HG03045 (cell line): ENCODE measurements around the gene LONRF2.

ENCODE experiments used
- ATAC-seq: cut with Tn5 transposase; IDR thresholded peaks from one replicate; pipeline ENCODE4 v1.9.1; 2021; ENCODE audit warnings: mild to moderate bottlenecking, moderate library complexity; ENCODE audit not compliant: unreplicated experiment

Gene LONRF2

DNA sequence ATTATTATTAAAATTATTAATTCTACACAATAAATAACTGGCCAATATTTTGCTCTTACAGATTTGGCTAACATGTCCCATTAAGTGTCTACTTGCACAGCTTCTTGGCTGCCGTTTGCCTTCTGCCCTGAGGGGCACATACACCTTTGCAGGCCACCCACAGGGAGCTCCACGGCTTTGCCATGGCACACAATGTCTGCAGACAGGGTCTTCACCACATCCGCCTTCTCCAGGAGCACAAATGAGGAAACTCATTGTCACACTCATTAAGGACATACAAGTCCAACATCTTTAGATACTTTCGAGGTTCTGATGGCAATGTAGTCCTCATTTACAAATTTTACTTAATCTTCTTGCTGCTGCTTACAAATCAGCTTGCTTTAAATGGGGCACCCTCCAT is 45.6 kb downstream of the LONRF2 start:
- no peak for ATAC-seq

DNA sequence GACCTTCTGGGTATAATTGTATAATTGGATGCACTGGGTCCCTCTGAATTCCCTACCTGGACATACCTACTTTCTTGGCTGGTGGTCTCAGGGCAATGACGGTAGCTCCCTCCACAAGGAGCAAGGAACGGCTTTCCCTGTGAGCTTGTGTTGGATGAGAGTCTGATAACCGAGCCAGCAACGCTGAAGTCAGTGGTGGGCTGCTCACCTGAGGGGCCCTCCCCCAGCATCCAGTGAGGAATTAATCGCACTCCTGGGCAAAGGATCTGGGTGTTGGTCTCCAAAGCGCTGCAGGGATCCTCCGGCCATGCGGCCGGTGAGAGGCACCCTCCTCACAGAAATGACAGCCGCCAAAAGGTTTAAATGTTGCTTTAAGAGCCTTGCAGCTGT is 47.1 kb downstream of the LONRF2 start:
- ATAC-seq = no peak

DNA sequence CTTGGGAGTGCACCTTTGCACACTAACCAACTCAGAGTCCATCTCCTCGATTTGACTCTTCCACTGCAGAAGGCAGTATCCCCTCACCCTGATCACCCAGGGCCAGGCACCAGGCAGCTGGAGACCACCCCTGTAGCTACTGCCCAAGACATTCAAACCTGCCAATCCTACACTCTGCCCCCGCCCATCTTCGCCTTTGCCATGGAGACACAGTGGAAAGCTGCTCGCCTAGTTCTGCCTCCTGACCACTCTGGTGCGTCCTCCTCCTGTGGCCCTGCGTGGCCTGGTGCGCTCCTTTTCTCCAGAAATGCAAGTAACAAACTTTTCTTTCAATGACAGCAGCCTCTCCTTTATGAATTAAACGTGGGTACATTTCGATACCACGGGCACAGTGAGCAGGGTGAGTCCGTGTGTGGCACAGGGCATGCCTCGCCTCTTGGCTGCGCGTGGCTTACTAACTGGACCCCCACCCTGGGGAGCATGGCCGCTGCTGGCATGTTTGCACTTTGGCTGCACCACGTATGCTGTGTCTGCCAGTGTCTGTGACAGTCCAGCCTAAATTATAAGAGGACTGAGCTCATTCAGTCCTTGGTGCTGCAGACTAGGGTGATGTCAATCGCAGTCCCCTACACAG is 47.6 kb downstream of the LONRF2 start:
- ATAC-seq = no peak

DNA sequence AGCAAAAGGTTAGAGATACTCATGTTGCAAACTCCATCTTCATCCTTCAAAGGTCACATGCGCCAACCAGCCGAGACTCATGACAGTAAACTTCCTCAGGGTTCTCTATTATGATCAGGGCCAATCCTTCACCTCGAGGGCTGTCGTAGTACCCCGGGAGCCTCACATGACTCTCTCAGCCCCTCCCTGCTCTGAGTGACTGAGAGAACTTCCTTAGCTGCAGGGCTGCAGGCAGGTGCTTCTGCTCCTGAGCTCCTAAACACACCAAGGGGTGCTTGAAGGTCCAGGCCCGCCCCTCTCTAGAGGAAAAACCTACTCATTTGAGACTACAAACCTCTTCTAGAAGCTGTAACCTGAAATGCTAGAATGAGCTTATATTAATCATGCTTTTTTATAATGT is 48.2 kb downstream of the LONRF2 start:
- ATAC-seq = no peak

DNA sequence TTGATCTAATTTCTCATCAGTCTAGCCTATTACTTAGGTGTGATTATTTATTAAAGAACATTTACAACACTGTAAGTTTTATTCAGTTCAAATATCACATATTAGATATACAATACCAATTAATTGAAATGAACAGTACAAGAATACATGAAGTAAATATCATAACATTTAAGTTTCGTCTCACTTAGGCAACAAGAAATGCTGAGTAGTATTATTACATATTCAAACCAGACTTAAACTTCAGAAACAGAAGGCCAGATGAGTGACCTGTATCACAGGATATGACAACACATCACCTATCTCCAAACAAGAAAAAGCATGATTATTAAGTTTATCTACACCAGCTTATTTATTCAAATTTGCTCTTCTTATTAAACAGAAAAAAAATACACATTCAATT is 48.9 kb downstream of the LONRF2 start:
- ATAC-seq = no peak

DNA sequence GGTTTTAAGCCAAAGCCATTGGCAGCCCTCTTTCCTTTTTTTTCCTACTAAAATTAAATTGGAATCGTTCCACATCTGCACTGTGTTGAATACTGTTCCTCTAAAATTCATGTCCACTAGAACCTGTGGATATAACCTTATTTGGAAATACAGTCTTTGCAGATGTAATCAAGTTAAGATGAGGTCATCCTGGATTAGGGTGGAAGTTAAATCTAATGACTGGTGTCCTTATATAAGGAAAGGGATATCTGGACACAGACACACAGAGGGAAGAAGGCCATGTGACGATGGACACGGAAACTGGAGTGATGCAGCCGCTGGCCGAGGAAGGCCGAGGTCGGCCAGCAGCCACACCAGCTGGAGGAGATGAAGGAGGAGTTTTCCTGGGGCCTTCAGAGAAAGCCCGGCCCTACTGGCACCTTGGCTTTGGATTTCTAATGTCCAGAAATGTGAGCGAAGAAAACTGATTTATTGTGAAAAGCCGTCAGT is 49.4 kb downstream of the LONRF2 start:
- no peak for ATAC-seq

DNA sequence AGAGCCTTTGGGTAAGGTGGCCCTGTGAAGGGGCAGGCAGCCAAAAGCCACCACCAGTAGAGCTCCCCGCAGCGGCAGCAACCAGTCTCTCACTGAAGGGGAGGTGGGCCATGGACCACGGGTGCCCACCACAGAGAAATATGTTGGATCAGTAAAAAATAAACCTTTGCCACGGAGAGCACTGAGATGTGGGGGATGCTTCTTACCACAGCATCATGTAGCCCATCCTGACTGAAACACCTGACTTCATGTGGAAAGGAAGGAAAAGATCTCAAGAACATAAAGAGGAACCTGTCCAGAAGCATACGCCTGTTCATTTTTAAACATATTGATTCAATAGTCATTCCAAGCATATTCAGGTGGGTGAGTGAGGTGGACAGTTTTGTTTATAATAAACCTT is 51.1 kb downstream of the LONRF2 start:
- ATAC-seq = no peak

DNA sequence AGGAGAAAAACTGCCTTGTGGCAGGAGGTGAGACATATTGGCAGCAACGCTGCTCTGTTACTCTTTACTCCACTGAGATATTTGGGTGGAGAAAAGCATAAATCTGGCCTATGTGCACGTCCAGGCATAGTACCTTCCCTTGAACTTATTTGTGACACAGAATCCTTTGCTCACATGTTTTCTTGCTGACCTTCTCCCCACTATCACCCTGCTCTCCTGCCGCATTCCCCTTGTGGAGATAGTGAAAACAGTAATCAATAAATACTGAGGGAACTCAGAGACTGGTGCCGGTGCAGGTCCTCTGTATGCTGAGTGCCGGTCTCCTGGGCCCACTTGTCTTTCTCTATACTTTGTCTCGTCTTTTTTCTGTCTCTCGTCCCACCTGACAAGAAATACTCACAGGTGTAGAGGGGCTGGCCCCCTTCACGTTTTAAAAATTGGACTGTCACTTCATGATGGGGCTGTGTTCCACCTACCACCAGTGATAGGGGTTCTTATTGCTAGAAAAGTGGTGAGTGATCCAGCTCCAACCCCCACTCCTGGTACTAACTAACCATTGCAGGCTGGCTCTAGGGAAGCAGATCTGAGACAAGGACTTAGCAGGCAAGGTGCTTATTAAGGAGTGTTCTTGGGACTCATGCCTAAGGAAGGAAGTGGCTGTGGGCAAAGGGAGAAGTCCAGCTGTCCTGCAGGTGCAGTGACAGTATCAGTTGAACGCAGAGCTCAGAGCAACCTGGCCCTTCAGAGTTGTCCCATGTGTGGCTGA is 51.7 kb downstream of the LONRF2 start:
- no peak for ATAC-seq

DNA sequence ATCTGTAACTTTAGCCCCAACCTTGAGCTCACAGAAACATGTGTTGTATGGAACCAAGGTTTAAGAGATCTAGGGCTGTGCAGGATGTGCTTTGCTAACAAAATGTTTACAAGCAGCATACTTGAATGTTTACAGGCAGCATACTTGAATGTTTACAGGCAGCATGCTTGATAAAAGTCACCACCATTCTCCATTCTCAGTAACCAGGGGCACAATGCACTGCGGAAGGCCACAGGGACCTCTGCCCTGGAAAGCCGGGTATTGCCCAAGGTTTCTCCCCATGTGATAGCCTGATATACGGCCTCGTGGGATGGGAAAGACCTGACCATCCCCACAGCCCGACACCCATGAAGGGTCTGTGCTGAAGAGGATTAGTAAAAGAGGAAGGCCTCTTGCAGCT is 52.4 kb downstream of the LONRF2 start:
- no peak for ATAC-seq

DNA sequence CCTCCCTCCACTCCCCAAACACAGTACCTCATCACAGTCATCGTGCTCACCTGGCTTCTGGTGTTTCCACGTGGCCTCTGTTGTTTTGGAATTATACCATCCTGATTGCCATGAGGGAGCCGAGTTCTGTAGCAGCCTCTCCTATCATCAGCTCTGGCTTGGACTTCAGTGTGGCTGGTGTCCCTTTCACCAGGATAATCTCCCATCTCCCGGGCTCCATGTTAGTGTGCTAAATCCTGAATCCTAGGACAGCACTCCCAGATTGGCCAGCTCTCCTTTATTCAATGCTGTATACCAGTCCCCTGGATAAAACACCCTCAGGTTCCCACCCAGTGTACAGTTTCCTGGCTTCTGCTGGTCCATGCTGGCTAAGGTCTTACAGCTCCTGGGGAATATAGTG is 53.3 kb downstream of the LONRF2 start:
- ATAC-seq = no peak

DNA sequence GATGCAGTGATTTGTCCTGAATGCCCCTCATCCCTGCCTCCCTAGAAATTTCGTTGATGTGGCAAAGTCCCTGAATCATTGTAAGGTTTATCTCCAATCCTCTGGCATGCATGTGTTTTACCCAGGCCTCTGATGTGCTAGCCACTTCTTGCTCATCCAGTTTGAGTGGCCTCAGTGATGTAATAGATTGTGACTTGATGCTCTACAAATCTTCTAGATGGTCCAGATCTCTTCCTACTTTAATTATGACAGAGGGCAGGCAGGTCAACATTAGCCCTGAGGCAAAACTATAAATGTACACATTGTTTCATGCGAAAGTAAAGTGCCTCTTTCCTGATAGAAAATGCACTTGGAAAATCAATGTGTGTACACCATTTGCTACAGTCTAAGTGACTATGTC is 54.5 kb downstream of the LONRF2 start:
- no peak for ATAC-seq

DNA sequence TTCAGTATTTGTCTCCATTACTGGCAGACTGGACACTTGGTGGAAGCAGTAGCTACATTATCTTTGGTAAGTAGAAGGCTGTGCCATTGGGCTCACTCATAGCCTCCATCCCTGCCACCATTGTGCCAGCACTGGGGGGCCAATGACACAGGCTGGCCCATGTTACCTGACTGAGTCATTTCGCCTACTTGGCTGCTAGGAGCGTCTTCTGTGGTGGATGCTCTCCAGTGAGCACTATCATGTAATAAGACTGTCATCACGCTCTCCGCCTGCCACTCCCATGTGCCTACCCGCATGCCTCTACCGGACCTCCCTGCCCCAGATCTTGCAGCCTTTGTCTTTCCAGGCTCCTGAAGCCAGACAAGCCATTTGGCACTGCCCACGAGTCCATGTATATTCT is 56.2 kb downstream of the LONRF2 start:
- no peak for ATAC-seq

DNA sequence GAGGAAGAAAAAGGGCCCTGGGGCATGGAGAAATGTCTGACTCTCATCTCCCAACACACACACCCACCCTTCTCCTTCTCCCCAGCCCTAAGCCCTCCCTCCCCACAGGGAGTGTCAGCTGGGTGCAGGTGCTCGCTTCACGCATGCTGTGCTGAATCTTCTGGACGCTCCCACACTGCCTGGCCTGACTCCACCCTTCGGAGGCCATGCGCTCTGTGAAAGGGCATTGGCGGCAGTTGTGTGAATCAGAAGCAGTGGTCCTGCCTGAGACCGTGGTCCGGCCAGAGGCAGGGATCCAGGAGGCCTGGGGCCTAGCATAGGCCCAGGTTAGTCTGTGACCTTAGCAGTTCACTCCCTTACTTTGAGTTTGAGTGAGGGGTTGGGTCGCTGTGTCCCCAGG is 57.1 kb downstream of the LONRF2 start:
- ATAC-seq = no peak

DNA sequence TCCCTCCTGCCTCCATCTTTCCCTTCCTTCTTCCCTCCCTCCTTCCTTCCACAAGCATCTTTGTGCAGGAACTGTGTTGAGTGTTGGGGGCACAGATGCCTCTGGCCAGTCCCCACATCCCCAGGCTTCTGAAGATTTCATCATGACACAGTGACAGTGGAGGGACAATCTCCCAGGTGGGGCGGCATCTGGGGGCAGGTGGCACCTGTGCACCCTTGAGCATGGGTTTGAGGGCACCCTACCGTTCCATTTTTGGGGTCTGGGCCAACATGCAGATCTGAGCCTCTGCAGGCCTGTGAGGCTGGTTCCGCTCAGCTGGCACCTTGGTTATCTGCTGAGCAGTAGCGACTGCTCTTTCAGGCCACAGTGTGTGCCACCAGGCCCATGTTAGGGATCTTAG is 57.6 kb downstream of the LONRF2 start:
- no peak for ATAC-seq

DNA sequence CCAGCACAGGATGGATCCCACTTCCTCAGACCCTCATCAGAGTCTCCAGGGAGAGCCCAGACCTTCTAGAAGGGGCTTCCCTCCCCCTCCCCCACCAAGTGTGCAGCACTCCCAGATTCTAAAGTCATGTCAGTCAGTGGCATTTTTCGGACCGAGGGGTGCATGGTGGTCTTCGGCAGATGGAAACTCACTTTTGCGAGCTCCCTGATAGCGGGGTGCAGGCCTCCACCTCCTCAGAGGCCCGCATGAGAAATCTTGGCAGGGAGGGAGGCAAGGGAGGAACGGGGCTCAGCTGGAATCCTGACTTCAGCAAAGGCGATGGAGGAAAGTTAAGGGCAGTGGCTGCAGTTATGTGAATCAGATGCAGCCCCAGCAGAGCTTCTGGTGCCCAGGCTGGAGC is 58.2 kb downstream of the LONRF2 start:
- ATAC-seq = no peak

DNA sequence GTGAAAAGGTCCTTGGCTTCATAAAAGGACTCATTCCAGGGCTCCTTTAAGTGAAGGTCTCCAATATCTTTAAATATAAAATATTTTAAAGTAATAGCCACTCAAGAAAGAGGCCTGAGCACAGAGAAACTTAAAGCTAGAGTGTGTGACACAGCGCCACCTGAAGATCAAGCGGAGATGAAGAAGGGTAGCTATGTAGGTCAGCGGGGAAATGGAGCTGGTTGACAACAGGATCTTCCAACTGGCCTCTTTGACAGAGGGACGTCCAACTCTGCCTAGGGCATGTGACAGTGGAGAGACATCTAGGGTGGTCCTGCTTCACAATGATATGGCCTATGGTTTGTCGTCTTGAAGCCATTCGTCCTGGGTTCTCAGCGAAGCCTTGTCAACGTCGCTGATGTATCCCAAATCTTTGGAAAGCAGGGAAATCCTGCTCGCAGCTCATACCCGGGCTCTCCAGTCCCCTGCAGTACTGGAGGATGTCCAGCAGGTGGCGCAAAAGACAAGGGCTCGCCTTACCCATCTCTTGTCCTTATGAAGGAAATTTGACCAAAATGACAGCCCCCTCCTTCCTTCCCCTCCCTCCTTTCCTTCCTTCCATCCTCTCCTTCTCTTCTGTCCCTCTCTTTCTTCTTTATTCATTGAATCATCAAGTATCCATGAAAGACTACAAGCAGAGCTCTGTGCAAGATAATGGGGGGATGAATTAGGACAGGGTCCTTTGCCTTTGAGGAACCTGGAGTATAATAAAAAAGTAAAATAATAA is 59.6 kb downstream of the LONRF2 start:
- no peak for ATAC-seq

DNA sequence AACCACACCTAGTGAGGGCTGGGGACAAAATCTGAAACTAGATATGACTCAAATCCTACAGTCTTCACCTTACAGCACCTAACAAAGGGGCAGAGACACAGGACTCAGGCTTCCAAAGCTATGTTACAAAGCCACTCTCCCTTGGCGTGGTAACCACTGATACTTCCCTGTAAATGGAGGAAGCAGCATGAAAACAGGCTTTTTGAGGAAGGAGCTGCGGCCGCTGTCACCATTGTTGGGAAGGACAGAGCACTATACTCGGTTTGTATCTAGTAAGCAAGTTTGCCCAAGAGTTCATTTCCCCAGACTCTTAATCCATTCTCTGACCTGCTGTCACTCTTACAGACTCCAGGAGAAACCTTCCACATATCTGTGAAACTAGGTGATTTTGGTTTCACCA is 60.3 kb downstream of the LONRF2 start:
- ATAC-seq = no peak

DNA sequence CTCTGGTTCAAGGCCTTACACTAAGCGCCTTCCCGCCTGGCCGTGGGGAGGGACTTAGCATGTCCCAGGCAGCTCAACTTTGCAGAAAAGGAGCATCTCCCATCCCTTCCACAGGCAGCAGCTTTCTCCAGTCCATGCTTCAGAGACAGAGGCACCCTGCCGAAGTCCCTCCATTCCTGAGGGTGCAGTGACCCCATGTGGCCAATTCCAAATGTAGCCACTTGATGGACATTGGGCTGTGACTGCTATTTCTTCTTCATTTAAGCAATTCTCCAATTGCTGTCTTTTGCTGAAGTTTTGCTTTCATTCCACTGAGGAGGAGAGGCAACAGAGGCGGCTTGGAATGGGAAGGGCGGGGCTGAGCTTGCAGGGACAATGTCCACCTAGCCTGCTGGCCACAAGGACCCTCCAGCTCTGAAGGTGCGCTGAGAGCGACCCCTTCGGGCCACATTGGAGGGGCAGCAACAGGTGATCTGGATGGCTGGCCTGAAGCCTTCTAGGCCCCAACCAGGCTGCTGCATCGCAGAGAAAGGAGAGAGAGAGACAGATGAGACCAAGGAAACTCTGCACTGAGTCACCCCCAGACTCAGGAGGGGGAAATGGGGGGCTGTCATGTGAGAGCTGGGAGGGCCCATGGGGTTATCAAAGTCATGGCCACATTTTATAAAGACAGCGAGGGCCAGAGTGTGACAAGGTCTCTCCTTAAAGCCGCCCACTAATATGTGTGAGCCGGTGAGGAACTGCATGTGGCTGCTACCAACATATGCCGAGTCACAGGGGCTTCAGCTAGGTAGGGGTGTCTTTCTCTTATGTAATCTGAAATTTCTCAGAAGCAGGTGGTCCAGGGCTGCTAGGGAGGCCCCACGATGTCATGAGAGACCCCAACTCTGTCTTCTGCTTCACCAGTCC is 61.3 kb downstream of the LONRF2 start:
- ATAC-seq = no peak

DNA sequence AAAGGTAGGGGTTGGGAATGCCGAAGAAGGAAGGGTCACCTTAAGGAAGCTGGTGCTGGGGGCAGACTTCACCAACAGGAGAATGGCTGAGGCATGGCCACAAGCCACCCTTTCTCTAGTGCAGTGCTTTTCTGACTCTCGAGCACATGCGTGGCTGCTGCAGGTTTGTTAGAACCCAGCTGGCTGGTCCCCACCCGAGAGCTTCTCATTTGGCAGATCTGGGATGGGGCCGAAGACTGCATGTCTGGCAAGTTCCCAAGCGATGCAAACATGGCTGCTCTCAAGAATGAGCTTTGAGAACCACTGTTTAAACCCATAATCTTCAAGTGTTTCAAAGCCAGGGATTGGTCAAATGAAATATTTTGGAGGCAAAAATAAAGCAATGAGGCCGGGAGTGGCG is 63.2 kb downstream of the LONRF2 start:
- no peak for ATAC-seq

DNA sequence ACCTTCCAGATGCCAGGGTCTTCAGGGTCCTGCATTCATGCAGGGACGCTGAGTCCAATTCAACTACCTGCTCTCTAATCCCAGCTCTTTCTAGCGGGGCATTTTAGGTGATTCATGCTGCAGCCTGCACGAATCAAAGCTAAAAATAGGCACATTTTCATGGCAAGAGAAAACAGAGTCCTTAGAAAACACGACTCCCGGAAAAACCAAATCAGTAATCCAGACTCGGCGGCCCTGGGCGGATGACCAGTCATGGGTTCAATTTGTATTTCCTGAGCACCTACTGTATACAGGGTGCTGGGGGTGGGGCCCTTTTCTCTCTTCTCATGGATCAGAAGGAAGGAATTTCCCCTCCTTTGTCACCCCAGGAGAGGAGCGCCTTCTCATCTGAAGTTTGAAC is 64.4 kb downstream of the LONRF2 start:
- ATAC-seq = no peak

DNA sequence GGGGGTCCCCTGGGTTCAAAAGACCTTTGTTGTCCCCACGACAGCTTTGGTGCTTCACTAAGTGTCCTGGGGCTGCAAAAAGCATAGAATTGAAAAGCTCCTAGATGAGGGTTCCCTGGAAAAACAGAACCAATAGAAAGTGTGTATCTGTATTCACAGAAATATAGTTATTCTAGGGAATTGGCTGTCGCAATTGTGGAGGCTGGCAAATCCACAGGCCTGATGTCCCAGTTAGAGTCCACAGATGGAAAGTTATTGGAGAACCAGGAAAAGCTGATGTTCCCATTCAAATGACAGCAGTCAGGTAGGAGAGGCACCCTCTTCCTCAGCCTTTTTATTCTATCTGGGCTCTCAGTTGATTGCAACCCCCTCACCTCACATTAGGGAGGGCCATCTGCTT is 65.5 kb downstream of the LONRF2 start:
- ATAC-seq = no peak
